ENCODE measurements around the gene PGRMC1. TPM values are rescaled to one million over a fixed set of nuclear protein-coding genes. Genes with fewer than 3 reads are reported as not detected.

Gene PGRMC1
- total and polyA plus RNA-seq, 2 experiments from 2014 or later, result 235 to 370 TPM

GRCh38 chrX:119194621-119195020 is 41.5 kb upstream of the PGRMC1 start:
- Mint-ChIP-seq H3K27ac (no peak overlapping the region), H3K27me3 (ENCODE audit: insufficient read depth, low read depth, poor library complexity) (no peaks in the 10 kb centered on the region), H3K36me3 (ENCODE audit: low read depth) (no peaks in the 10 kb centered on the region), H3K4me3 (no peak overlapping the region), H3K4me1 (no peaks in the 10 kb centered on the region), H3K9me3 (no peaks in the 10 kb centered on the region; the same call in 2 of the 3 replicates)
- TF ChIP-seq STAT1 (IDR thresholded peaks at IDR 0.05; ENCODE audit: unreplicated experiment) (no peak), ZNF331 (CRISPR knock-in tag; IDR thresholded peaks at IDR 0.05; ENCODE audit: low read depth) (no peak), REST (IDR thresholded peaks at IDR 0.05; ENCODE audit: unreplicated experiment) (no peak), NANOG (IDR thresholded peaks at IDR 0.05; ENCODE audit: borderline replicate concordance) (no peak), CTCF (conservative IDR thresholded peaks at IDR 0.05; ENCODE audit: low read depth in 2 of 2) (peak in 1 of 2 experiments; percentile 59; a peak in 3 of 4 replicates), ZNF462 (CRISPR knock-in tag; IDR thresholded peaks at IDR 0.05) (no peak)
- H3K36me3 ChIP-seq (ENCODE audit: insufficient read depth), result no peaks in the 10 kb centered on the region
- no peaks in the 10 kb centered on the region for H3K4me1 ChIP-seq (ENCODE audit: insufficient read depth)
- no peaks in the 10 kb centered on the region for H3K79me2 ChIP-seq (replicated peaks; ENCODE audit: insufficient read depth)
- no peak overlapping the region for H3K4me2 ChIP-seq
- peak; percentile 39 for DNase-seq (ENCODE audit: low spot score)
- no peaks in the 10 kb centered on the region for H3F3A ChIP-seq (replicated peaks; ENCODE audit: low read depth)
- no peaks in the 10 kb centered on the region for H4K20me1 ChIP-seq (replicated peaks; ENCODE audit: insufficient read depth)
- H2AFZ ChIP-seq, result no peak overlapping the region
- ATAC-seq, result no peak
- H3K9me2 ChIP-seq (ENCODE audit: insufficient read depth), result no peaks in the 10 kb centered on the region
- no peak overlapping the region for H3K27ac ChIP-seq (ENCODE audit: low read depth)
- no peak overlapping the region for H3K4me3 ChIP-seq
- no peaks in the 10 kb centered on the region for H3K27me3 ChIP-seq (ENCODE audit: insufficient read depth)

Measured in GM23338 (cell line).